Endodermal cell (in vitro differentiated cells): Measurements from ENCODE around the gene DCANP1. TPM values are rescaled to one million over a fixed set of nuclear protein-coding genes. Genes with fewer than 3 reads are reported as not detected.

Experiments
- DNase-seq: peaks from one replicate; pipeline ENCODE4 v3.0.0-alpha.2; 2017
- H3K27ac ChIP-seq: 2 replicates; pipeline ENCODE4 v1.5.1; 2013; ENCODE audit warnings: mild to moderate bottlenecking, low read depth, low read length, moderate library complexity
- H3K27me3 ChIP-seq: 2 replicates; pipeline ENCODE4 v1.6.1; 2013; ENCODE audit warnings: mild to moderate bottlenecking, low read length, moderate library complexity; ENCODE audit not compliant: insufficient read depth, control insufficient read depth, poor library complexity, severe bottlenecking
- H3K36me3 ChIP-seq: 2 replicates; pipeline ENCODE4 v1.7.0; 2013; ENCODE audit warnings: mild to moderate bottlenecking, low read length, moderate library complexity; ENCODE audit not compliant: control insufficient read depth, insufficient read depth
- H3K4me1 ChIP-seq: one replicate; pipeline ENCODE4 v1.7.0; 2013; ENCODE audit warnings: low read length; ENCODE audit not compliant: control insufficient read depth, insufficient read depth
- H3K4me3 ChIP-seq: 2 replicates; pipeline ENCODE4 v1.5.1; 2013; ENCODE audit warnings: mild to moderate bottlenecking, low read length, moderate library complexity
- H3K9ac ChIP-seq: 2 replicates; pipeline ENCODE4 v1.6.1; 2013; ENCODE audit warnings: mild to moderate bottlenecking, low read length, moderate library complexity; ENCODE audit not compliant: poor library complexity, severe bottlenecking; ENCODE audit errors: extremely low read depth
- H3K9me3 ChIP-seq: 2 replicates; pipeline ENCODE4 v1.6.1; 2013; ENCODE audit warnings: mild to moderate bottlenecking, low read length, moderate library complexity; ENCODE audit not compliant: control insufficient read depth
- H3K27ac Mint-ChIP-seq: 2 replicates; pipeline ENCODE4 v1.8.0; 2020; ENCODE audit warnings: mixed read lengths
- H3K27me3 Mint-ChIP-seq: 2 replicates; pipeline ENCODE4 v1.8.0; 2021; ENCODE audit warnings: mild to moderate bottlenecking, mixed read lengths; ENCODE audit not compliant: insufficient read depth
- H3K36me3 Mint-ChIP-seq: 2 replicates; pipeline ENCODE4 v1.8.0; 2020; ENCODE audit warnings: low read depth, mixed read lengths
- H3K4me1 Mint-ChIP-seq: 2 replicates; pipeline ENCODE4 v1.8.0; 2020; ENCODE audit warnings: mixed read lengths
- H3K4me3 Mint-ChIP-seq: 2 replicates; pipeline ENCODE4 v1.8.0; 2020; ENCODE audit warnings: mild to moderate bottlenecking, moderate library complexity, mixed read lengths
- H3K9me3 Mint-ChIP-seq: 2 replicates; pipeline ENCODE4 v1.8.0; 2020; ENCODE audit warnings: mild to moderate bottlenecking, mixed read lengths
- CTCF ChIP-seq: fragments of 200-600 bp; sonication (generic); conservative IDR thresholded peaks from 2 replicates; pipeline ENCODE4 v1.5.0; 2021; ENCODE audit warnings: antibody characterized with exemption, mild to moderate bottlenecking
- WGBS, 2 experiments: methylation state at CpG; one replicate each; pipeline versions ENCODE4 v1.1.5 to v1.1.7; 2013; ENCODE audit warnings: missing lambda C conversion rate in 2 of 2, mixed read lengths in 1 of 2; ENCODE audit not compliant: insufficient coverage in 1 of 2, insufficient read length in 1 of 2; 5-methylcytosine and 5-hydroxymethylcytosine counted together
- total RNA-seq, 2 donors: library from RNA; stranded (reverse); fragmentation: NEBNext Ultra II Directional in 1 of 2; extraction: Animal tissue kit (Norgen Biotek cat#: 25700) in 1 of 2; gene quantifications; 2 replicates in 1 of 2; 3 replicates in 1 of 2; pipeline ENCODE4 v1.2.1, GENCODE V29; 2021

Gene DCANP1
- total RNA-seq, 2 donors from 2014 or later, result not detected

GRCh38 chr5:135398160-135398854 is 48.8 kb downstream of the DCANP1 start:
- Histone ChIP-seq H3K4me1 (peaks cover 13% of the 10 kb centered on the region), H3K9ac (peak overlapping the region; percentile 89), H3K9me3 (no peaks in the 10 kb centered on the region), H3K4me3 (peak overlapping the region; percentile 85), H3K36me3 (peaks cover 5% of the 10 kb centered on the region), H3K27ac (peak overlapping the region; percentile 77), H3K27me3 (no peaks in the 10 kb centered on the region)
- peaks cover 21% of the 10 kb centered on the region for H3K27me3 Mint-ChIP-seq
- H3K4me1 Mint-ChIP-seq, result peaks cover 62% of the 10 kb centered on the region
- peak overlapping the region; percentile 88 for H3K27ac Mint-ChIP-seq
- TF ChIP-seq CTCF, result no peak
- H3K9me3 Mint-ChIP-seq, result no peaks in the 10 kb centered on the region
- H3K4me3 Mint-ChIP-seq, result peak overlapping the region; percentile 78
- WGBS, 2 experiments, result 0% methylated on average over 11 to 43 of the region's 43 CpGs
- peak; percentile 94 for DNase-seq
- H3K36me3 Mint-ChIP-seq, result peaks cover 9% of the 10 kb centered on the region

- H3K4me3 ChIP-seq, result peak overlapping the region; percentile 85
- TF ChIP-seq CTCF, result no peak
- Mint-ChIP-seq H3K9me3 (no peaks in the 10 kb centered on the region), H3K36me3 (peaks cover 21% of the 10 kb centered on the region), H3K4me1 (peaks cover 72% of the 10 kb centered on the region), H3K27ac (peak overlapping the region; percentile 78), H3K27me3 (peaks cover 14% of the 10 kb centered on the region), H3K4me3 (peak overlapping the region; percentile 78)
- H3K36me3 ChIP-seq, result peaks cover 17% of the 10 kb centered on the region
- no peak overlapping the region for H3K27ac ChIP-seq
- no peak for DNase-seq
- WGBS, 2 experiments, result 84 to 91% methylated on average over 5 of the region's 5 CpGs
- no peaks in the 10 kb centered on the region for H3K9me3 ChIP-seq
- H3K4me1 ChIP-seq, result peaks cover 13% of the 10 kb centered on the region
- no peaks in the 10 kb centered on the region for H3K27me3 ChIP-seq
- H3K9ac ChIP-seq, result no peak overlapping the region
Measured at GRCh38 chr5:135397084-135397483, 50.1 kb downstream of the DCANP1 start.

- peaks cover 26% of the 10 kb centered on the region for H3K36me3 Mint-ChIP-seq
- 81 to 97% methylated on average over 3 to 4 of the region's 4 CpGs for WGBS, 2 experiments
- peak overlapping the region; percentile 78 for H3K4me3 Mint-ChIP-seq
- Histone ChIP-seq H3K27ac (no peak overlapping the region), H3K4me1 (peaks cover 13% of the 10 kb centered on the region), H3K36me3 (peaks cover 22% of the 10 kb centered on the region), H3K9me3 (no peaks in the 10 kb centered on the region), H3K4me3 (peak overlapping the region; percentile 85), H3K27me3 (no peaks in the 10 kb centered on the region), H3K9ac (no peak overlapping the region)
- no peak for TF ChIP-seq CTCF
- H3K27ac Mint-ChIP-seq, result peak overlapping the region; percentile 78
- no peak for DNase-seq
- no peaks in the 10 kb centered on the region for H3K9me3 Mint-ChIP-seq
- H3K27me3 Mint-ChIP-seq, result peaks cover 9% of the 10 kb centered on the region
- H3K4me1 Mint-ChIP-seq, result peaks cover 76% of the 10 kb centered on the region
Measured at GRCh38 chr5:135396459-135397055, 50.6 kb downstream of the DCANP1 start.
